GM21723 (cell line): ENCODE results near the gene CSMD2.

Source experiments
- ATAC-seq: cut with Tn5 transposase; IDR thresholded peaks from one replicate; pipeline ENCODE4 v1.9.1; 2021; ENCODE audit warnings: mild to moderate bottlenecking, moderate library complexity; ENCODE audit not compliant: unreplicated experiment

The CSMD2 gene

GRCh38 chr1:33472269-33472980 lies 692.6 kb downstream of the CSMD2 start, which contains the start of gene ZSCAN20:
Gene ZSCAN20, plus strand, starts transcription at chr1:33472645. Its CDS starts 6,644 bp downstream, at chr1:33479289.
- ATAC-seq = peak; percentile 91

DNA sequence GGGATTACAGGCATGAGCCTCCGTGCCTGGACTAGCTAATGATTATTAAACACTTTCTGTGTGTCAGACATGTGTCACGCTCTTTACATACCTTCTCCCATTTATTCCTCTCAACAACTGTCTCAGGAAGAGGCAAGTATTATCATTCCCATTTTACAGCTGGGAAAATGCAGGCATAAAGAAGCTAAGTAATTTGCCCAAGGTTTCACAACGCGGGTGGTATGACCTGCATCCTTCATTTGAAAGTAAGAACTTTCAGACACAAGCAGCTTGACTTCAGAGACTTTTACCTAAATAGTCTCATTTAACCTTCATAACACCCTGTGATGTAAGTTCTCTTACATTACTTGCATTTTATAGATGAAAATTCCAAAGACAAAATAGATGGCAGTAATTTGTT lies 693.6 kb downstream of the CSMD2 start:
- ATAC-seq = no peak

- peak; percentile 56 for ATAC-seq
Observed at GRCh38 chr1:33470495-33471012, 694.5 kb downstream of the CSMD2 start.

GRCh38 chr1:33469691-33470090 lies 695.3 kb downstream of the CSMD2 start:
- no peak for ATAC-seq

- no peak for ATAC-seq
Observed at GRCh38 chr1:33468967-33469366, 696.1 kb downstream of the CSMD2 start.

- ATAC-seq = no peak
Observed at GRCh38 chr1:33468531-33468930, 696.5 kb downstream of the CSMD2 start.

DNA sequence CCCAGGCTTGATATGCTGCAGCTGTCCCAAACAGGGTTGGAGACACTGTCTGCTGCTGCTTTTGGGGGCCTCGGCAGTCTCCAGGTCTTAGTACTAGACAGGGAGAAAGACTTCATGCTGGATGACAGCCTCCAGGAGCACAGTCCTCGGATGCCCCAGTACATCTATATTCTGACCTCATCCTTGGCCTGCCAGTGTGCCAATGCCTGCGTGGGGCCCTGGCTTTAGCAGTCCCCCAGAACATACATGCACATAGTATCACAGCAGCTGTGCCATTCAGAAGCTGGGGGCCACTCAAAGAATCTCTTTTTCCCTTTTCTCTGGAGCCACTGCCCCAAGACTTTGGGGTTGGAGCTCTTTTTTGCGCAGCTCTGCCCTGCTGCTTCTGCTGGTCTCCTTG lies 697.0 kb downstream of the CSMD2 start:
- no peak for ATAC-seq

GRCh38 chr1:33466159-33466558 lies 698.9 kb downstream of the CSMD2 start:
- ATAC-seq = no peak

DNA sequence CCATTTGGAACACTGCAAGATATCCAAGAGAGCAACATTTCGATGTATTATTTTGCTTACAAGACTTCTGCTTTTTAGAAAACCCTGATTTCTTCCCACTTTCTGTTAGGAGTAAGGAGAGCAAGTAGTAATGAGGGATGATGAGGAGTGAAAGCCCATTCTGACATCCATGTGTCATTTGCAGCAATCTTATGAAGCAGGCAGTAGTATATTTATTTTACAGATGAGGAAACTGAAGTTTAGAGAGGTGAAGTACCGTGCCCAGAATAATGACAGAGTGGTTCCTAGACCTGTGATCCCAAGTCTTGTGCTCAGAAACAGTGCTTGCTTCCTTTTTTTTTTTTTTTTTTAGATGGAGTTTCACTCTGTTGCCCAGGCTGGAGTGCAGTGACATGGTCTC lies 699.7 kb downstream of the CSMD2 start:
- ATAC-seq = no peak

- no peak for ATAC-seq
Observed at GRCh38 chr1:33464552-33464951, 700.5 kb downstream of the CSMD2 start.
